Transverse colon (tissue), 3 donors: ENCODE data around the gene PLCB1.

Experiments
- POLR2A ChIP-seq: fragments of 450-650 bp; IDR thresholded peaks from one replicate; pipeline ENCODE4 v1.6.1; 2016; ENCODE audit warnings: antibody characterized with exemption, mild to moderate bottlenecking, moderate library complexity
- TF ChIP-seq, protein P1 (sequence below), 5 experiments: fragments of 200-600 bp in 3 of 5; fragments of 450-650 bp in 2 of 5; sonication (generic) in 3 of 5; IDR thresholded peaks; 1 replicate in 2 of 5; 2 replicates in 3 of 5; pipeline ENCODE4 v1.5.1; 2016 to 2017; ENCODE audit warnings: antibody characterized with exemption in 5 of 5, inconsistent platforms in 3 of 5, mild to moderate bottlenecking in 2 of 5, moderate library complexity in 1 of 5

- TF ChIP-seq, protein P1, sequence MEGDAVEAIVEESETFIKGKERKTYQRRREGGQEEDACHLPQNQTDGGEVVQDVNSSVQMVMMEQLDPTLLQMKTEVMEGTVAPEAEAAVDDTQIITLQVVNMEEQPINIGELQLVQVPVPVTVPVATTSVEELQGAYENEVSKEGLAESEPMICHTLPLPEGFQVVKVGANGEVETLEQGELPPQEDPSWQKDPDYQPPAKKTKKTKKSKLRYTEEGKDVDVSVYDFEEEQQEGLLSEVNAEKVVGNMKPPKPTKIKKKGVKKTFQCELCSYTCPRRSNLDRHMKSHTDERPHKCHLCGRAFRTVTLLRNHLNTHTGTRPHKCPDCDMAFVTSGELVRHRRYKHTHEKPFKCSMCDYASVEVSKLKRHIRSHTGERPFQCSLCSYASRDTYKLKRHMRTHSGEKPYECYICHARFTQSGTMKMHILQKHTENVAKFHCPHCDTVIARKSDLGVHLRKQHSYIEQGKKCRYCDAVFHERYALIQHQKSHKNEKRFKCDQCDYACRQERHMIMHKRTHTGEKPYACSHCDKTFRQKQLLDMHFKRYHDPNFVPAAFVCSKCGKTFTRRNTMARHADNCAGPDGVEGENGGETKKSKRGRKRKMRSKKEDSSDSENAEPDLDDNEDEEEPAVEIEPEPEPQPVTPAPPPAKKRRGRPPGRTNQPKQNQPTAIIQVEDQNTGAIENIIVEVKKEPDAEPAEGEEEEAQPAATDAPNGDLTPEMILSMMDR (IDR thresholded peaks at IDR 0.05): no peak
- no peak for TF ChIP-seq POLR2A
These were observed 181.0 kb downstream of the PLCB1 start for GRCh38 chr20:8313073-8313472.
